PFSK-1 (cell line): ENCODE measurements around the gene FAM20C.

ENCODE experiments used
- POLR2AphosphoS5 ChIP-seq: IDR thresholded peaks from 2 replicates; pipeline ENCODE4 v1.6.1; 2012; ENCODE audit warnings: low read depth, mild to moderate bottlenecking, control low read depth, low read length, moderate library complexity
- REST ChIP-seq, 2 experiments: IDR thresholded peaks; 2 replicates each; pipeline versions ENCODE4 v1.6.1 to v1.8.0; 2011 to 2012; ENCODE audit warnings: low read depth in 2 of 2, low read length in 2 of 2, control low read depth in 1 of 2, inconsistent platforms in 1 of 2, mild to moderate bottlenecking in 1 of 2, moderate library complexity in 1 of 2; ENCODE audit not compliant: insufficient read depth in 1 of 2

DNA sequence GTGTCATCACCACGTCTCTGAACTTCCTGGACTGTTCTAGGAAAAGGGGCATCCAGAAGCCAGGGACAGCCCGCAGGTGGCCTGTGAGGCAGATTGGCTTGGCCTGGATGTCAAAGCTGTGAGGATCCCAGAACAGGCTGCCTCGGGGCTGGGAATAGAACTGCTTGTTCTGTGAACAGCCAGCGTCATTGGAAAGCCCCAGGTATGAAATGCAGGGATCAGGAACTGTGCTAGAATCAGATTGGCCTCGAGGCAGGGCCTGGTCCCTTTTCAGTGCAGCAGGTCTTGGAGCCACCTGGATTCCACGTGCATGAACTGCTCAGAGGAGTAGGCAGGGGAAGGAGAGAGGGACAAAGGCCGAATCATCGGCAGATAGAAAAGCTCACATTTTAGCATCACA, 44.6 kb downstream of the FAM20C start:
- TF ChIP-seq POLR2AphosphoS5 (no peak), REST (IDR thresholded peaks at IDR 0.05; ENCODE audit: insufficient read depth in 1 of 2, low read depth in 2 of 2, low read length in 2 of 2) (no peak)
